Measurements from ENCODE around the gene GPR15. TPM values are rescaled to one million over a fixed set of nuclear protein-coding genes. Genes with fewer than 3 reads are reported as not detected.

GPR15 gene
- polyA plus RNA-seq, 4 donors: not detected

- no peak for DNase-seq (ENCODE audit: low read depth in 4 of 4, low spot score in 3 of 4)
Observed at GRCh38 chr3:98582042-98582441, 50.3 kb downstream of the GPR15 start.

GRCh38 chr3:98583766-98584165 lies 52.0 kb downstream of the GPR15 start:
- no peak for DNase-seq (ENCODE audit: low read depth in 4 of 4, low spot score in 3 of 4)

Other genes with a start within 250 kb of the GPR15 start
- gene OR5H2, start 249.5 kb upstream of the GPR15 start, polyA plus RNA-seq (ENCODE audit: insufficient read length in 4 of 4): not detected
- gene OR5K4, start 178.1 kb upstream of the GPR15 start, polyA plus RNA-seq (ENCODE audit: insufficient read length in 4 of 4): not detected
- gene OR5K3, start 141.3 kb upstream of the GPR15 start, polyA plus RNA-seq (ENCODE audit: insufficient read length in 4 of 4): not detected
- gene OR5K1, start 68.8 kb upstream of the GPR15 start, polyA plus RNA-seq (ENCODE audit: insufficient read length in 4 of 4): under 1 TPM in 1 of 4 donors, not detected in 3; 0.19 TPM
- gene OR5K2, start 34.3 kb upstream of the GPR15 start, polyA plus RNA-seq (ENCODE audit: insufficient read length in 4 of 4): under 1 TPM in 2 of 4 donors, not detected in 2; 0.35 TPM
- 100 to 1,000 TPM; 162 to 189 (median 173) TPM for gene CLDND1, start 9.1 kb upstream of the GPR15 start, polyA plus RNA-seq (ENCODE audit: insufficient read length in 4 of 4)
- 10 to 100 TPM; 24.4 to 25.7 (median 24.7) TPM for gene CPOX, start 61.6 kb downstream of the GPR15 start, polyA plus RNA-seq (ENCODE audit: insufficient read length in 4 of 4)
- 10 to 100 TPM; 65.6 to 85.1 (median 74.3) TPM for gene ST3GAL6, start 231.4 kb downstream of the GPR15 start, polyA plus RNA-seq (ENCODE audit: insufficient read length in 4 of 4)